C4-2B (cell line): Measurements from ENCODE around the gene RNF149.

Experiments
- ZFX ChIP-seq: fragments of 450-650 bp; IDR thresholded peaks from 2 replicates; pipeline ENCODE4 v1.6.1; 2017
- TF ChIP-seq, protein P1 (sequence below): fragments of 450-650 bp; conservative IDR thresholded peaks from 2 replicates; pipeline ENCODE4 v1.5.1; 2017; ENCODE audit warnings: mild to moderate bottlenecking

DNA sequence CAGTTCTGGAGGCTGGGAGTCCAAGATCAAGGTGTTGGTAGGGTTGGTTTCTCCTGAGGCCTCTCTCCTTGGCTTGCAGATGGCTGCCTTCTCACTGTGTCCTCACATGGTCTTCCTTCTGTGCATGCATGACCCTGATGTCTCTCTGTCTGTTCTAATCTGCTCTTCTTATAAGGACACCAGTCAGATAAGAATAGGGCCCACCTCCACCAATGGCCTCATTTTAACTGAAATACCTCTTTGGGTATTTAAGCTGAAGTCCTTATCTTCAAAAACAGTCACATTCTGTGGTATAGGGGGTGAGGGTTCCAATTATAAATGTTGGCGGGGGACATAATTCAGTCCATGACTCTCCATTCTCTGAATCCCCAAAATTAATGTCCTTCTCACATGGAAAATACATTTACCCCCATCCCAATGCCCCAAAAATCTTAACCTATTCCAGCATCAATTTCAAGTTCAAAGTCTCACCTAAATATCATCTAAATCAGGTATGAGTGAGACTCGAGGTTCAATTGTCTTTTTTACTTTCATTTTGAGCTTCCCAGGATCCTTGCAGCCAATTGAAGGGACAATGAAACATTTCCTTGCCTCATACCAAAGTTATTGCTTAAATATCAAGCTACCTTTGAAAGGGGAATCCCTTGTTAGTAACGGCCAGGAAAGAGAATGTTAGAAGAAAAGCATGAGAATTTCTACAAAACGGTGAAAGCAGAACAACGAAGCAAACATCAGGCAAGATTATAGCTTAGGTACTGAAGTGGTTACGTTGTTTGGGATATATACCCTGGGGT lies 76.4 kb downstream of the RNF149 start:
- TF ChIP-seq, protein P1, sequence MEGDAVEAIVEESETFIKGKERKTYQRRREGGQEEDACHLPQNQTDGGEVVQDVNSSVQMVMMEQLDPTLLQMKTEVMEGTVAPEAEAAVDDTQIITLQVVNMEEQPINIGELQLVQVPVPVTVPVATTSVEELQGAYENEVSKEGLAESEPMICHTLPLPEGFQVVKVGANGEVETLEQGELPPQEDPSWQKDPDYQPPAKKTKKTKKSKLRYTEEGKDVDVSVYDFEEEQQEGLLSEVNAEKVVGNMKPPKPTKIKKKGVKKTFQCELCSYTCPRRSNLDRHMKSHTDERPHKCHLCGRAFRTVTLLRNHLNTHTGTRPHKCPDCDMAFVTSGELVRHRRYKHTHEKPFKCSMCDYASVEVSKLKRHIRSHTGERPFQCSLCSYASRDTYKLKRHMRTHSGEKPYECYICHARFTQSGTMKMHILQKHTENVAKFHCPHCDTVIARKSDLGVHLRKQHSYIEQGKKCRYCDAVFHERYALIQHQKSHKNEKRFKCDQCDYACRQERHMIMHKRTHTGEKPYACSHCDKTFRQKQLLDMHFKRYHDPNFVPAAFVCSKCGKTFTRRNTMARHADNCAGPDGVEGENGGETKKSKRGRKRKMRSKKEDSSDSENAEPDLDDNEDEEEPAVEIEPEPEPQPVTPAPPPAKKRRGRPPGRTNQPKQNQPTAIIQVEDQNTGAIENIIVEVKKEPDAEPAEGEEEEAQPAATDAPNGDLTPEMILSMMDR = no peak
- TF ChIP-seq ZFX = no peak
